Activated effector memory CD4-positive, alpha-beta T cell treated with anti-CD3 and anti-CD28 coated beads, Interleukin-2, amount 50 U/mL, for 16 hours (primary cell): ENCODE data around the gene MLNR.

Experiments used
- DNase-seq: peaks from one replicate; pipeline ENCODE4 v3.0.0-alpha.2; 2020

MLNR gene

GRCh38 chr13:49220036-49220855, at the start of gene MLNR:
Gene MLNR, plus strand, starts transcription at chr13:49220338. Its CDS starts 0 bp downstream, at chr13:49220338.
- DNase-seq, result peak; percentile 77

DNA sequence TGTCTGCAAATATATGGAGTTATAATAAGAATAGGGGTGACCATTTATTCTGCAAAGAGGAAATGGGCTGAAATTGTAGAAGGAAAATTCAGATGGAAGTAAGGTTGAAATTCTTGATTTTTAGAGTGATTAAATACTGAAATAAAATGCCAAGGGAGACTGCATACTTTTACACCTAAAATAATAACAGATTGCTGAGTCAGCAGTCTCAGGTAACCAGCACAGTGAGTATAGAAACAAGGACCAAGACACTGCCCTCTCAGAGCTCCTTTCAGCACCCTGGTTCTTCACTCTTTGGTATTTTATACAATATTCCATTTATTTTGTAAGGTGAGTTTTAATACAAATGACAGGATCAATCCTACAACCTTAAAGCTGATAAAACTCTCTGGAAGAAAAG, 48.8 kb upstream of the MLNR start:
- no peak for DNase-seq

- no peak for DNase-seq
Observed at GRCh38 chr13:49183672-49184325, 36.3 kb upstream of the MLNR start.

DNA sequence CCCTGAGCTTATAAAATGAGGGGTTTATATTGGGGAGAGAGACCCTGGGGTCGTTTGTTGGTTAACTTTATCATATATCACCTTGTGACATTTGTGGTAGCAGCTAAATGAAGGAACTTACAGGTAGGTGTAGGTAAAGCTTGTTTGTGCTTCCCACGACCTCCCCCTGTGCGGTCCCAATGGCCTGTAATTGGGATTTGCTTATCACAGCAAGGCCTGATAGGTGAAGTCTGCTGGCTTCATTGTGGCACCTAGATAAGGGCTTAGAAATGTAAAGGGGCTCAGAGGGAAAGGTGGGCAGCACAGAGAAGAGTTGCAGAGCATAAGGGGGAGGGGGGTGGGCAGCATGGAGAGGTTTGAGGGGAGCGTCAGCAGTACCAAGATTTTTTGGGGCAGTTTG, 35.5 kb upstream of the MLNR start:
- no peak for DNase-seq

DNA sequence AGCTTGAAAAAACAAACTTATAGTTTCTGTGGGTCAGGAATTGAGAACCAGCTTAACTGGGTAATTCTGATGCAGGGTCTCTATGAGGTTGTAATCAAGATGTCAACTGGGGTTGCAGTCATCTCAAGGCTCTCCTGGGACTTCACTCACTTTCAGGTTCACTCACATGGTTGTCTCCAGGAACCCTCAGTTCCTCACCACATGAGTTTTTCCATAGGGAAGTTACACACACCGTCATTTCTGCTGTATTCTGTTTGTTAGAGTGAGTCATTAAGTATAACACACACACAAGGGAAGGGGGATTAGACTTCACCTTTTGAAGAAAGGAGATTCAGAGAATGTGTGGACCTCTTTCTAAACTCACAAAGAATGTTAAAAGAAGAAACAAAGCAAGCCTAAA, 34.9 kb upstream of the MLNR start:
- no peak for DNase-seq

GRCh38 chr13:49190901-49191300, 29.2 kb upstream of the MLNR start:
- DNase-seq, result no peak

DNA sequence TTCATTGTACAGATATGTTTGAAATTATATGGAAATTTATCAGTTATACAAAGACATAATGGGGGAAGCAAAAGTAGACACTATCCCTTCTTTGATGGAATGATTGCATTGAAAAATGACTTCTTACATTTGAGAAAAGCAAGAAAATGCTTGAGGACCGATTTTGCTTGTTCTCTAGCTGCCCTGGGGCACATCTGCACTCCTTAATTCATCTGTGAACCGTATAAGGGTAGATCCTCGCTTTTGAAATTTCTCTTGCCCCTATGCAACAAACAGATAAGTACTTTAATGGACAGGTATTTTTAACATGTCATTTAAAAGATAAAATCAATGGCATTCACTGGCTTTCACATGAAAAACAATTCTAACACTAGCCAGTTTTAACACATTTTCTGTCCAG, 13.5 kb upstream of the MLNR start:
- no peak for DNase-seq

DNA sequence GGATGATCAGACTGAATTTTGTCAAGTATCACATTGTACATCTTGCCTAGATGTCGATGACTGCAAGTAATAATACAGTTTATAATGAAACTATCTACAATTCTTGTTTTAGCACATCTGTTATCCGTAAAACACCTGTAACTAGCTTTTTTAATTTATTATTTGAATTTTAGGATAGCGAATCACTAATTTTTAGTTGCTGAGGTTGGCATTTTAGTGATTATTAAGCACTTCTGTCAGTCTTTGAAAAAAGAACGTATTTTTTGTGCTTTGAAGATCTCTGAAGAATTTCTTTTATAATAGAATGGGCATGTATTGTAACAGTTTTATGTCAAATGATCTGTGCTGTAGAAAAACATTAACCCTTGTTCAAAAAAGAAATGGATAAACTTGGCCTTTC, 11.5 kb upstream of the MLNR start:
- DNase-seq, result no peak

DNA sequence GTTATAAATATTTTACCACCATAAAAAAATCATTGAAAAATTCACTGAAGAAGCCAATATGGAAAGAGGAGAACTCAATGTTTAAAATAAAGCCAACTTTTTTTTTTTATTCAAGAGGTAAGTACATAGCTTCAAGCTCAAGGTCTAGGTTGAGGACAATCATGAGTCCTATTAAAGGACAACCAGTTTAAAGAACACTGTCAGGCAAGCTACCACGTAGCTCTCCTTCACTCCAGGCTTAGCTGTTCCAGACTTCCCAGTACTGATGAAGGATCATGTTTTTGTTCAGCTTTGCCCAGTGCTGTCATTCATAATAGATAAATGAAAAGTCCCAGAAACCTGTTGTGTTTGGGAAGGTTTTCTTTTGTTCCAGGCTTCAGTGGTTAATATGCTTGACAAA, 10.0 kb upstream of the MLNR start:
- no peak for DNase-seq

DNA sequence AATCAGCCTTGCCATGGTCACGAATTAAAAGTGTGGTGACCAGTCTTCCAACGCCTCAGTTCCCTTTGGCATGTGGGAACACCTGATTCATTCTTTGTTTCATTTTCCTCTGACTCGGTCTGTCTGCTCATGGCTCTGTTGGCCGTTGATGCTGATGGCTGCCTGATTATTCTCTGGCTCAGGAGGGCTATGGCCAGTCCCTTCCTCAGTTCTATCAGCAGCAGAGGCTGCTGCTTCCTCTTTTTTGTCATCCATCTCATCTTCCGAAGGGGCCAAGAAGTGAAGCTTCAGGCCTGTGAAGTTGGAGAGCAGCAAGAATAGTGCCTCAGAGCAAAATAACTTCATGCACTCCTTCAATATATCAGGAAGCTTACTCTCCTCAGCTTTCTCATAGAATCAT, 9.5 kb upstream of the MLNR start:
- no peak for DNase-seq

DNA sequence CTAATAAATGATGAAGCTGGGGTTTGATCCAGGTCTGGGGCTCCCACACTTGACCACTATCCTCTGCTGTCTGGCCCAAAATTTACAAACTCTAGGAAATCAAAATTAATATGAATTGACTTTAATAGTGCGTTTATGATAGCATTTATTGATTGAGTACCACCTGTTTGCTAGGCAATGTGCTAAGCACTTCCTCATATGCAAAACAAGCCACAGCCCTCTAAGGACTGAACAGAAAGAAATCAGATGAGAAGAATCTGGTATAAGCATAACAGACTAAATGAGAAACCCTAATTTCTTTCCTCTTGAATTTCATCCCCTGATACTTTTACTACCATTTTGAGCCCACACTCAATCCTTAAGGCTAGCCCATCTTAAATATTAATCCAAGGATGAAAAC, 6.6 kb upstream of the MLNR start:
- DNase-seq, result no peak

GRCh38 chr13:49213997-49214916, 5.9 kb upstream of the MLNR start:
- DNase-seq, result no peak

DNA sequence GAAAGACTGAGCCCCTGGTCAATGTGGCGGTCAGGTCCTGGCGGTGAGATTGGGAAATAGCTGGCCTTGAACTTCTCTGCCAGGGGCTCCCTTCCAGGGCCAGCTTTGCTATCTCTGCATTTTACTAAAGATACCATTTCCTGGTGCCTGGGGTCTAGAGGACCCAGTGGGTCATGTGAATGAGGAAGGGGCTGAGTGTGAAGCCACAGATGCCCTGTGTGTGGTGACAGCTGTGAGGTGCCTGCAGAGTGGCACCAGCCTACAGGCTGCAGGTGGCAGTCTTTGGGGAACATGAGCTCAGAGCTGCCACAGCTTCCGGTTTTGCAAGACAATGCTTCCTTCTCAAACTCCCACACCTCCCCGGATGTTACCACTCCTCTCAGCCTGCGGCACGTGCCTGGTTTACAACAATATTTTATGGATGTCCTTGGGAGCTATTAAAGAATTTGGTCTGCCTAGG, 5.2 kb upstream of the MLNR start:
- DNase-seq, result peak; percentile 77

- no peak for DNase-seq
Observed at GRCh38 chr13:49216334-49216733, 3.8 kb upstream of the MLNR start.

GRCh38 chr13:49217962-49218492, 2.1 kb upstream of the MLNR start:
- DNase-seq, result no peak

DNA sequence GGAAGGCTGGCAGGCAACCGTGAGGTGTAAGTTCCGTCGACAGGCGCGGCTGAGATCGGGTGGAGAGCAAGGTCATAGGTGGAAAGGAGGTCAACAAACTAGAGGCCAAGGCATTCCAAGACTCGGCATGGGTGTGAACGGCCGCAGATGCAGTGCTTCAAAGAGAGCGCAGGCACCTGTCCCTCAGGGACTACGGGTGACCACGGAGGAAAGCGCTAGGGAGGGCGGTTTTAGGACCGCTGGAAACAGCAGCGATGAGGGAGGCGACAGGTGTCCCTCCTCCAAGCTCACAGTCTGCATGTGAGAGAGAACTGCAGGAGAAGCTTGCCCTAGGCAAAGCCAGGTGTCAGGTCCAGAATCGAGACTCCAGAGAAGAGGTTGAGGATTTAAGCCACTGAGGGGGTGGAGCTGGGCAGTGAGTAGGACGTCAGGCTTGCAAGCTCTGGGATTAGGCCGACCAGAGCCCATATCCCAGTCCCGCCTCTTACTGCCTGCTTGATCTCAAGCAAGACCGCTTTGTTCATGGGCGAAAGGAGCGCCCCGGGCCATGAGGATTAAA, 1.6 kb upstream of the MLNR start:
- no peak for DNase-seq

GRCh38 chr13:49219647-49220035, 497 bp upstream of the MLNR start:
- no peak for DNase-seq

DNA sequence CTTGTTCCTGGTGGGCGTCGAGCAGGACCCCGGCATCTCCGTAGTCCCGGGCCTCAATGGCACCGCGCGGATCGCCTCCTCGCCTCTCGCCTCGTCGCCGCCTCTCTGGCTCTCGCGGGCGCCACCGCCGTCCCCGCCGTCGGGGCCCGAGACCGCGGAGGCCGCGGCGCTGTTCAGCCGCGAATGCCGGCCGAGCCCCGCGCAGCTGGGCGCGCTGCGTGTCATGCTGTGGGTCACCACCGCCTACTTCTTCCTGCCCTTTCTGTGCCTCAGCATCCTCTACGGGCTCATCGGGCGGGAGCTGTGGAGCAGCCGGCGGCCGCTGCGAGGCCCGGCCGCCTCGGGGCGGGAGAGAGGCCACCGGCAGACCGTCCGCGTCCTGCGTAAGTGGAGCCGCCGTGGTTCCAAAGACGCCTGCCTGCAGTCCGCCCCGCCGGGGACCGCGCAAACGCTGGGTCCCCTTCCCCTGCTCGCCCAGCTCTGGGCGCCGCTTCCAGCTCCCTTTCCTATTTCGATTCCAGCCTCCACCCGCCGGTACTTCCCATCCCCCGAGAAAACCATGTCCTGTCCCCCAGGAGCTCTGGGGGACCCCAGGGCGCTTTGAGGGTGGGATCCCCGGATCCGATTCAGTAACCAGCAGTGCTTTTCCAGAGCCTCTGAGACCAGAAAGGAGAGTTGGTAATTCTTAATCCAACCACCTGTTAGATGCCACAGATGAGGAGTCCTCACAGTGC, 885 bp downstream of the MLNR start:
- DNase-seq, result no peak

GRCh38 chr13:49221590-49221965, 1.4 kb downstream of the MLNR start:
- no peak for DNase-seq

GRCh38 chr13:49225223-49226042, 5.3 kb downstream of the MLNR start:
- no peak for DNase-seq

DNA sequence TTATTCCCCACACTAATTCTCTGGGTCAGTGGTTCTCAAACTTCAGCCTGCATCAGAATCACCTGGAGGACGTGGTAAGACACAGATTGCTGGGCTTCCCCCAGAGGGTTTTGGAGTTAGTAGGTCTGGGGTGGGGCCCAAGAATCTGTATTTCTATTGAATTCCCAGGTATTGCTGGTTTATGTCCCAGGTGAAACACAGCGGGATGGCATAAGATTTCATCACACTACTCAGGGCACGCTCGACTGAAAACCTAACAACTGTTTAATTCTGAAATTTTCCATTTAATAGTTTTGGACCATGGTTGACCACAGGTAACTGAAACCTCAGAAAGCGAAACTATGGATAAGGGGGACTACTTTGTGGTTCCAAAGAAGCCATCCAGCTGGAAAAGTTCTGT, 6.5 kb downstream of the MLNR start:
- DNase-seq, result no peak
